ENCODE data around the gene TAF7L.

TAF7L gene

DNA sequence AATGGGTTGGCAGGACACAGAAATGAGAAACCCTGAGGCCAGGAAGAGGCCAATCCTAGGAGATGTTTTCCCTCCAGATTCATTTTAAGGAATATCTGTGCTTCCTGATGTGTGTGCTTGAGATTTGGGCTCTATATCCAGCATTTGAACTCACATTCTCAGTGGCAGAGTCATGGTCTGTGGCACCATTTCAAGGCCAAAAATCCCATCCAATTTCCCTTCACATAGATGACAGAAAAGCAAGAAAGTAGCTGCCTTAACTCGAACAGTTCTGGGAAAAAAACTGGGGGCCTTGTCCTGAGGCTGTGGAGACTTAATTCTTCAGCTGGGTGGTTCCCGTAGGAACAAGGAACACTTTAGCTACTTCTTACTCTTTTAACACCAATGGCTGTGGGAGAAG is 27.4 kb downstream of the TAF7L start:
- Histone ChIP-seq H3K27me3 (ENCODE audit: control insufficient read depth in 1 of 2, insufficient read depth in 2 of 2, low read length in 2 of 2) (no peaks in the 10 kb centered on the region), H3K9ac (ENCODE audit: low read depth in 1 of 2, low read length in 2 of 2) (no peak overlapping the region), H3K27ac (ENCODE audit: low read depth, low read length) (no peak overlapping the region), H3K9me3 (ENCODE audit: control insufficient read depth in 1 of 2, low read length in 2 of 2) (no peaks in the 10 kb centered on the region), H3K36me3 (ENCODE audit: control insufficient read depth in 1 of 2, insufficient read depth in 2 of 2, low read length in 2 of 2) (no peaks in the 10 kb centered on the region), H3K4me3 (ENCODE audit: low read depth in 1 of 2, low read length in 2 of 2) (no peak overlapping the region), H3K4me1 (ENCODE audit: control insufficient read depth in 1 of 2, insufficient read depth in 2 of 2, low read length in 2 of 2) (no peaks in the 10 kb centered on the region)

DNA sequence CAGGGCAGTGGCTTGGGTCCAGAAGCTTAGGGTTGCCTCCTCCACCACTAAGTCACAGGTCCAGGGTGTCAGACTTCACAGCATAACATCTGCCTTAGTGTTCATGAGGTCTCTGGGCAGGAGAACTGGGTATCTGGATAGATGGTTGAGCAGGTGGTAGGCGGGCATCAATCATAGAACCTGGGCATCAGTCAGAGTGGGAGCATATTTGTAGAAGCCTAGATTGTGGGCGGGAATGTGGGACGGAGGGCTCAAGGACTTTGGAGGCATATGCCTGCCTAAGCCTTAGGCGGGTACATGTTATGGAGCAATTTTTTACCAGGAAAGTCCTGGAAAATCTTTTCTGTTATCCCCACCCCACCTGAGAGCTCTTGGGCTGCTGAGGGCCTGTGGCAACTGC is 28.5 kb downstream of the TAF7L start:
- Histone ChIP-seq H3K4me1 (ENCODE audit: control insufficient read depth in 1 of 2, insufficient read depth in 2 of 2, low read length in 2 of 2) (no peaks in the 10 kb centered on the region), H3K27ac (ENCODE audit: low read depth, low read length) (no peak overlapping the region), H3K9ac (ENCODE audit: low read depth in 1 of 2, low read length in 2 of 2) (no peak overlapping the region), H3K27me3 (ENCODE audit: control insufficient read depth in 1 of 2, insufficient read depth in 2 of 2, low read length in 2 of 2) (no peaks in the 10 kb centered on the region), H3K4me3 (ENCODE audit: low read depth in 1 of 2, low read length in 2 of 2) (no peak overlapping the region), H3K36me3 (ENCODE audit: control insufficient read depth in 1 of 2, insufficient read depth in 2 of 2, low read length in 2 of 2) (no peaks in the 10 kb centered on the region), H3K9me3 (ENCODE audit: control insufficient read depth in 1 of 2, low read length in 2 of 2) (no peaks in the 10 kb centered on the region)

DNA sequence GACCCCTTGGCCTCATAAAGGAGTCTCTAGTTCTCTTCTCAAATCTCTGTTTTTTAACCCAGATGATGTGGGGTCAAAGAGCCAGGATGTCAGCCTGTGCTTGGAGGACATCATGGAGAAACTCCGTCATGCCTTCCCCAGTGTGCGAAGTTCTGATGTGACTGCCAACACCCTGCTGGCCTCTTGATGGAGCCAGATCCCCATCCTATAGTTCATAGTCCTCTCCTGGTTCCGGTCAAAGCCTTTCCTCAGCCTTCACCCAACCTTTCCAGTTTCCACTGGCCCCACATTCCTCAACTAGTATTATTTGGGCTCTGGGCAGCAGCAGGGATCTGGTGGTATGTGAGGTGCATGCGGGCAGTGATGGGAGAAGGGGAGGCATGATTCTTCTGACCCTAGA is 30.7 kb downstream of the TAF7L start:
- H3K4me1 ChIP-seq (ENCODE audit: control insufficient read depth in 1 of 2, insufficient read depth in 2 of 2, low read length in 2 of 2): no peaks in the 10 kb centered on the region
- H3K9ac ChIP-seq (ENCODE audit: low read depth in 1 of 2, low read length in 2 of 2): no peak overlapping the region
- H3K36me3 ChIP-seq (ENCODE audit: control insufficient read depth in 1 of 2, insufficient read depth in 2 of 2, low read length in 2 of 2): no peaks in the 10 kb centered on the region
- H3K27ac ChIP-seq (ENCODE audit: low read depth, low read length): no peak overlapping the region
- no peak overlapping the region for H3K4me3 ChIP-seq (ENCODE audit: low read depth in 1 of 2, low read length in 2 of 2)
- H3K9me3 ChIP-seq (ENCODE audit: control insufficient read depth in 1 of 2, low read length in 2 of 2): no peaks in the 10 kb centered on the region
- no peaks in the 10 kb centered on the region for H3K27me3 ChIP-seq (ENCODE audit: control insufficient read depth in 1 of 2, insufficient read depth in 2 of 2, low read length in 2 of 2)

DNA sequence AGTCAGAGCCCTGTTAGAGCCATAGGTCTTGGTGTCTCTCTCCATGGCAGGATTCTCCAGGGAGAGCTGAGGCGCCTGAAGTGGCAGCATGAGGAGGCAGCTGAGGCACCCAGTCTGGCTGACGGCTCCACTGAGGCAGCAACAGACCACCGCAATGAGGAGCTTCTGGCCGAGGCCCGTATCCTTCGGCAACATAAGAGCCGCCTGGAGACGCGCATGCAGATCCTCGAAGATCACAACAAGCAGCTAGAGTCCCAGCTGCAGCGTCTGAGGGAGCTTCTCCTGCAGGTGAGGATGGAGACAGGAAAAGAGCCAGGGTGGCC is 32.9 kb downstream of the TAF7L start:
- H3K4me1 ChIP-seq (ENCODE audit: control insufficient read depth in 1 of 2, insufficient read depth in 2 of 2, low read length in 2 of 2): no peaks in the 10 kb centered on the region
- no peaks in the 10 kb centered on the region for H3K9me3 ChIP-seq (ENCODE audit: control insufficient read depth in 1 of 2, low read length in 2 of 2)
- H3K9ac ChIP-seq (ENCODE audit: low read depth in 1 of 2, low read length in 2 of 2): no peak overlapping the region
- H3K27me3 ChIP-seq (ENCODE audit: control insufficient read depth in 1 of 2, insufficient read depth in 2 of 2, low read length in 2 of 2): no peaks in the 10 kb centered on the region
- H3K27ac ChIP-seq (ENCODE audit: low read depth, low read length): no peak overlapping the region
- H3K4me3 ChIP-seq (ENCODE audit: low read depth in 1 of 2, low read length in 2 of 2): no peak overlapping the region
- no peaks in the 10 kb centered on the region for H3K36me3 ChIP-seq (ENCODE audit: control insufficient read depth in 1 of 2, insufficient read depth in 2 of 2, low read length in 2 of 2)

DNA sequence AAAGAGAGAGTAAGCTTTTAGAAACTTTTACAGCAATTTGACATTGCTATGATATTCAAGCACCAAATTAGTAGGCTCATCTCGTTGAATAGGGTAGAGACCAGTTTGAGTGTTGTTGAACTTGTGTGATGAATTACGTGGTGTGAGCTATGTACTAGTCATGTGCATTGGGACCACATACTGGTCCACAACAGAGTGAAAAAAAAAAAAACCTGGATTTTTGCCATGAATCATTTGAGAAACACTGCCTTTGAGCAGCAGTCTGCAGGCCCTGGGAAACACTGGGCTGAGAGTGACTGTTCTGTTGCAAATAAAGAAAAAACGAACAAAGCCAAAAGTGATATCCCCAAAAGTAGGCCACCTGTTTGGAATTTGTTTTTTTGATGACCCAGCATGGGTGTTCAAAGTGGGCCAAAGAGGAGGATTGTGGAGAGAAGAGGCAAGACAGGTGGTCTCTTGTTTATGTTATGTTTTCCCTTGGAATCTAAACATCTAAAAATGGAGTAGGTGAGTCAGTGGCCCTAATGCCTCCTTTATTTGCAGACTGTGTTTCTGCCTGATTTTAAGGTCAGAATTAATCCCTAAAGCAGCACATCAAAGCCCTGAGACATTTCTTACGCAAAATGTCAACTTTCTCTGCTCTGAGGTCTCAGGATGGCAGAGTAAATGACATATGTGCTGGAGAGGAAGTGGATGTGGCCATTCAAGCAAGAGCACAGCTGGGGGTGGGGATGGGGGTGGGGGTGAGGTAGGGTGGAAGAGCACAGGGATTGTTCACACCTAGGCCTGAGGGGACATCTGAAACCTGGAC is 33.5 kb downstream of the TAF7L start:
- H3K4me3 ChIP-seq (ENCODE audit: low read depth in 1 of 2, low read length in 2 of 2): no peak overlapping the region
- no peaks in the 10 kb centered on the region for H3K9me3 ChIP-seq (ENCODE audit: control insufficient read depth in 1 of 2, low read length in 2 of 2)
- H3K4me1 ChIP-seq (ENCODE audit: control insufficient read depth in 1 of 2, insufficient read depth in 2 of 2, low read length in 2 of 2): no peaks in the 10 kb centered on the region
- H3K27me3 ChIP-seq (ENCODE audit: control insufficient read depth in 1 of 2, insufficient read depth in 2 of 2, low read length in 2 of 2): no peaks in the 10 kb centered on the region
- no peak overlapping the region for H3K27ac ChIP-seq (ENCODE audit: low read depth, low read length)
- H3K36me3 ChIP-seq (ENCODE audit: control insufficient read depth in 1 of 2, insufficient read depth in 2 of 2, low read length in 2 of 2): no peaks in the 10 kb centered on the region
- H3K9ac ChIP-seq (ENCODE audit: low read depth in 1 of 2, low read length in 2 of 2): no peak overlapping the region

DNA sequence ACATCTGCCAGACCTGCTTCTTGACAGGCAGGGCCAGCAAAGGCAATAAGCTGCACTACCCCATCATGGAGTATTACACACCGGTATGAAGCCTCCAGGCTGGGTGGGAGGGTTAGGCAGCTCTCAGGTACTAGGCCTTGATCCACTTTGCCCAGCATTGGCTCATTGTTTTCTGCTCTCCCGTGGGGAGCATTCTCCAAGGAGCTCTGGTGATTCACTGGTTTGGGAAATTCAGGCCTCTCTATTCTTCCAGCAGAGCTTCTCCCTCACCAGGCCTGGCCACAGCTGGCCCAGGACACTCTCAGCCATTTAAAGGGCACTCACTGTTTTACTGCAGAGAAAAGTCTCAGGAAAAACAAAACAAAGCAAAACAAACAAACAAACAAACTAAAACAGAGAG is 38.5 kb downstream of the TAF7L start:
- Histone ChIP-seq H3K9ac (ENCODE audit: low read depth in 1 of 2, low read length in 2 of 2) (no peak overlapping the region), H3K9me3 (ENCODE audit: control insufficient read depth in 1 of 2, low read length in 2 of 2) (no peaks in the 10 kb centered on the region), H3K4me1 (ENCODE audit: control insufficient read depth in 1 of 2, insufficient read depth in 2 of 2, low read length in 2 of 2) (no peaks in the 10 kb centered on the region), H3K27ac (ENCODE audit: low read depth, low read length) (no peak overlapping the region), H3K4me3 (ENCODE audit: low read depth in 1 of 2, low read length in 2 of 2) (no peak overlapping the region), H3K27me3 (ENCODE audit: control insufficient read depth in 1 of 2, insufficient read depth in 2 of 2, low read length in 2 of 2) (no peaks in the 10 kb centered on the region), H3K36me3 (ENCODE audit: control insufficient read depth in 1 of 2, insufficient read depth in 2 of 2, low read length in 2 of 2) (no peaks in the 10 kb centered on the region)

DNA sequence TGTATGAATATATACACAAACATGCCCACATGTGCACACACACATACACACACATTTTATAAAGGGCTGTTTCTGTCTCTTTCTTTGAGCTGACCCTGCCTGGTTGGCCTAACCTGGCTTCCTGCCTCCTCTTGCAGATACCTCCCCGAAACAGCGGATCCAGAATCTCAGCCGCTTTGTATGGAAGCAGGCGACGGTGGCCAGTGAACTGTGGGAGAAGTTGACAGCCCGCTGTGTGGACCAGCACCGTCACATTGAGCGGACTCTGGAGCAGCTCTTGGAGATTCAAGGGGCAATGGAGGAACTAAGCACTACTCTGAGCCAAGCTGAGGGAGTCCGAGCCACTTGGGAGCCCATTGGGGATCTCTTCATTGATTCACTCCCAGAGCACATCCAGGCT is 49.6 kb downstream of the TAF7L start:
- H3K4me3 ChIP-seq (ENCODE audit: low read depth in 1 of 2, low read length in 2 of 2): no peak overlapping the region
- no peaks in the 10 kb centered on the region for H3K27me3 ChIP-seq (ENCODE audit: control insufficient read depth in 1 of 2, insufficient read depth in 2 of 2, low read length in 2 of 2)
- no peaks in the 10 kb centered on the region for H3K4me1 ChIP-seq (ENCODE audit: control insufficient read depth in 1 of 2, insufficient read depth in 2 of 2, low read length in 2 of 2)
- no peaks in the 10 kb centered on the region for H3K36me3 ChIP-seq (ENCODE audit: control insufficient read depth in 1 of 2, insufficient read depth in 2 of 2, low read length in 2 of 2)
- H3K9me3 ChIP-seq (ENCODE audit: control insufficient read depth in 1 of 2, low read length in 2 of 2): no peaks in the 10 kb centered on the region
- H3K27ac ChIP-seq (ENCODE audit: low read depth, low read length): no peak overlapping the region
- no peak overlapping the region for H3K9ac ChIP-seq (ENCODE audit: low read depth in 1 of 2, low read length in 2 of 2)

DNA sequence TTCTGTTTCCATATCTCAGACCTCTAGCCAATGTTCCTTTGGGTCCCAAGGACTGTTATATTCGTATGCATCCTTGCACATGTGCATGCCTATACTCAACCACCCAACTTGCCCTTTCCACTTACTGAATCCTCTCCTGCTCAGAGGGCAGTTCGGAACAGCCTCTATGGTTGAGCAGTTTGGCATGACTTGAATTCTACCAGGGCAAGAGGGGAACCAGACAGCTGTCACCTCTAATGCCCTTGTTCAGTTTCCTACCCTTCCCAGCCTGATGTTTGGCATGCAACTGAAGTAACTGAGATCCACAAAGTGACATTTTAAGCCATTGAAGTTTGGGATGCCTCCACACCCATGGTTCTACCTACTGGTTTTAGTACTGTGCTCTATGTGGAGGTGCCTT is 54.1 kb downstream of the TAF7L start:
- H3K27ac ChIP-seq (ENCODE audit: low read depth, low read length): no peak overlapping the region
- H3K9me3 ChIP-seq (ENCODE audit: control insufficient read depth in 1 of 2, low read length in 2 of 2): no peaks in the 10 kb centered on the region
- no peaks in the 10 kb centered on the region for H3K36me3 ChIP-seq (ENCODE audit: control insufficient read depth in 1 of 2, insufficient read depth in 2 of 2, low read length in 2 of 2)
- no peak overlapping the region for H3K9ac ChIP-seq (ENCODE audit: low read depth in 1 of 2, low read length in 2 of 2)
- H3K4me1 ChIP-seq (ENCODE audit: control insufficient read depth in 1 of 2, insufficient read depth in 2 of 2, low read length in 2 of 2): no peaks in the 10 kb centered on the region
- no peak overlapping the region for H3K4me3 ChIP-seq (ENCODE audit: low read depth in 1 of 2, low read length in 2 of 2)
- H3K27me3 ChIP-seq (ENCODE audit: control insufficient read depth in 1 of 2, insufficient read depth in 2 of 2, low read length in 2 of 2): no peaks in the 10 kb centered on the region

DNA sequence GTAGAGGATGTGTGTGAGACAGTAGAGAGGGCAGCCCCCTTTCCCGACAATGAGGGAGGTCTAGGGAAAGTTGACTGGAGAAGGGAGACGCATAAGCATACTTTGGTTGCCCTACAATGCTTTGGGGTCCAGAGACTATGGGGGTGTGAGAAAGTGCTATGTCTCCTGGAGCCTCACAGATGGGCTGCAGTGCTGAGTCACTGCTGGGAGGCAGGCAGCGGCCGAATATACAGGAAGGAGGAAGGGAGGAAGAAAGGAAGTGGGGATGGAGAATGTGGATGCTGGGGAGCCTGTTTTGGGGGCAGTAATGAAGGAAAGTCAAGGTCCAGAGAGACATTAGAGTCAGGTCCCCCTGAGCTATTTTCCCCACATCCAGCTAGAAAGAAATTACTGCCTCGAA is 58.8 kb downstream of the TAF7L start:
- Histone ChIP-seq H3K4me3 (ENCODE audit: low read depth in 1 of 2, low read length in 2 of 2) (no peak overlapping the region), H3K27me3 (ENCODE audit: control insufficient read depth in 1 of 2, insufficient read depth in 2 of 2, low read length in 2 of 2) (no peaks in the 10 kb centered on the region), H3K27ac (ENCODE audit: low read depth, low read length) (no peak overlapping the region), H3K9me3 (ENCODE audit: control insufficient read depth in 1 of 2, low read length in 2 of 2) (no peaks in the 10 kb centered on the region), H3K36me3 (ENCODE audit: control insufficient read depth in 1 of 2, insufficient read depth in 2 of 2, low read length in 2 of 2) (no peaks in the 10 kb centered on the region), H3K9ac (ENCODE audit: low read depth in 1 of 2, low read length in 2 of 2) (no peak overlapping the region), H3K4me1 (ENCODE audit: control insufficient read depth in 1 of 2, insufficient read depth in 2 of 2, low read length in 2 of 2) (no peaks in the 10 kb centered on the region)

DNA sequence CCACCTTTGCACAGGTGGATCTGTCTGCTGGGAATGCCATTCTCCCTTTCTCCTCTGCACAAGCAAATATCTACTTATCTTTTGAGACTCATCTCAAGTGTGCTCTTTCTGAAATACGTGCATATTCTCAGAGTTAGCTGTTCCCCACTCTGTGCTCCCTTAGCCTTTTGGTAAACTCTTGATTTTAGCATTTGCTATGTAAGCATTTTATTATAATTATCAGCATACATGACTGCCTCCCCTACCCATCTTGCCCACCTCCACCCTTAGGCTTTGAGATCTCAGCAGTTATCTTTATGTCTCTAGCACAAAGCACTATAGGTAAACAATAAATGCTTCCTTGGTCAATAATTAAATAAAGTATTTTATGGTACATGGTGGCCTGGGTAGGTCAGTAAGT is 60.1 kb downstream of the TAF7L start:
- H3K4me1 ChIP-seq (ENCODE audit: control insufficient read depth in 1 of 2, insufficient read depth in 2 of 2, low read length in 2 of 2): no peaks in the 10 kb centered on the region
- H3K9ac ChIP-seq (ENCODE audit: low read depth in 1 of 2, low read length in 2 of 2): no peak overlapping the region
- no peaks in the 10 kb centered on the region for H3K36me3 ChIP-seq (ENCODE audit: control insufficient read depth in 1 of 2, insufficient read depth in 2 of 2, low read length in 2 of 2)
- no peak overlapping the region for H3K27ac ChIP-seq (ENCODE audit: low read depth, low read length)
- H3K27me3 ChIP-seq (ENCODE audit: control insufficient read depth in 1 of 2, insufficient read depth in 2 of 2, low read length in 2 of 2): no peaks in the 10 kb centered on the region
- no peaks in the 10 kb centered on the region for H3K9me3 ChIP-seq (ENCODE audit: control insufficient read depth in 1 of 2, low read length in 2 of 2)
- H3K4me3 ChIP-seq (ENCODE audit: low read depth in 1 of 2, low read length in 2 of 2): no peak overlapping the region

DNA sequence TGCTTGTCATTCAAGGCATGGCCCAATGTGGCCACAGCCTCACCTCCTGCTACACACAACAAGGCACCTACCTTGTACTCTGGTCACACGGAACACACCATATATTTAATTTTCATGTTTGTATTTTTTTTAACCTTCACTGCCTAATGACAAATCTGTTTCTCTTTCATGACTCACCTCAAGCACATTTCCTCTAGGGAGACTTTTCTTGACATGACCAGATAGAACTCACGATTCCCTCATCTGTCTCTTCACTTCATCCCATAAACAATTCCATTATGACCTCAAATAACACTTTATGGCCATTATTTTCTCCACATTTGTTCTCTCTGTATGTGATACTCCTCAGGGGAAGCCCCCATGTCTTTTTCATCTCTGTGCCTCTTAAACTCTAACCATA is 60.5 kb downstream of the TAF7L start:
- H3K27me3 ChIP-seq (ENCODE audit: control insufficient read depth in 1 of 2, insufficient read depth in 2 of 2, low read length in 2 of 2): no peaks in the 10 kb centered on the region
- H3K36me3 ChIP-seq (ENCODE audit: control insufficient read depth in 1 of 2, insufficient read depth in 2 of 2, low read length in 2 of 2): no peaks in the 10 kb centered on the region
- H3K27ac ChIP-seq (ENCODE audit: low read depth, low read length): no peak overlapping the region
- H3K4me3 ChIP-seq (ENCODE audit: low read depth in 1 of 2, low read length in 2 of 2): no peak overlapping the region
- H3K9me3 ChIP-seq (ENCODE audit: control insufficient read depth in 1 of 2, low read length in 2 of 2): no peaks in the 10 kb centered on the region
- H3K4me1 ChIP-seq (ENCODE audit: control insufficient read depth in 1 of 2, insufficient read depth in 2 of 2, low read length in 2 of 2): no peaks in the 10 kb centered on the region
- H3K9ac ChIP-seq (ENCODE audit: low read depth in 1 of 2, low read length in 2 of 2): no peak overlapping the region
